Tongue (tissue), 2 donors: ENCODE results near the gene PDZD7. TPM values are rescaled to one million over a fixed set of nuclear protein-coding genes. Genes with fewer than 3 reads are reported as not detected.
A peak's percentile ranks its signal among the peaks of the same experiment; 100 is the strongest.

Experiments used
- DNase-seq: peaks from one replicate; pipeline ENCODE4 v3.0.0-alpha.2; 2015
- total RNA-seq: library from RNA; depleted of rRNA; stranded (reverse); fragments of >200 nt; gene quantifications from one replicate; pipeline ENCODE4 v1.2.3, GENCODE V29; 2014

PDZD7 gene
- total RNA-seq, 1 donor from 2014 or later: not detected

DNA sequence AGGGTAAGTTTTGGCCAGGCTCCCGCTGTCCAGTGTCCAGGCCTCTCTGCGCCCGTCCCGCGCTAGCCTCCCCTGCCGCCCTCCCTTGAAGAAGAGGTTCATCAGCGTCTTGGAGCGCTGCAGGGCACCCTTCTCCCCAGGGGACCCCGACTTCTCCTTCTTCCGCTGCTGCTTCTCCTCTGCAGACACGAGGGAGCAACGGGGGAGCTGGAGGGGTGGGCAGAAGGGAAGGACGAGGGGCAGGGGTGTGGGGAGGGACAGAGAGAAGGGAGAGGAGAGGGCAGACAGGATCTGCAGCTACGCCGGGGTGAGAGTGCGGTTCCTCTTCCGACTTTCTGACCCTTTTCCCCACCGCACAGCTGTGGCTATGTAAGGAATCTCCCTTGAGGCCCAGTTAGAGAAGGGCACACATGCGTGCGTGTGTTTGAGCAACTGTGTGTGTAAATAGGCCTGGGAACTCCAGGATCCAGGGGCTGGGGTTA lies 12.8 kb downstream of the PDZD7 start:
- no peak for DNase-seq

DNA sequence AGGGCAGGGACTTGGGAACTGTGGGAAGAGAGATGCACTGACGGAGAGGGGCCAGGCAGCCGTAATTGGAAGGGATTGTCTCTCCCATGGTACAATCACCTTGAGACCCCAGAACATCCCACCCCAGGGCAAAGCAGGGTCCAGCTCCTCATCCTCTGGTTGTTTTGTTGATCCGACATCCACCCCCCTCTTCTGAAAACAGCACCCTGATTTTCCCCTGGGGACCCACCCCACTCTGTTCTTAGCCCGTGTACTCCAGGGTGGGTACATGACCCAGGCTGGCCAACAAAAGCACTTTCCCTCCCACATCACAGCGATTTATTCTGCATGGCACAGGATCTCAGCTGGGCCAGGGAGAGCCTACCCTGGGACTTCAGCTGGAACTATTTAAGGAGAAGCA lies 14.1 kb downstream of the PDZD7 start:
- no peak for DNase-seq

DNA sequence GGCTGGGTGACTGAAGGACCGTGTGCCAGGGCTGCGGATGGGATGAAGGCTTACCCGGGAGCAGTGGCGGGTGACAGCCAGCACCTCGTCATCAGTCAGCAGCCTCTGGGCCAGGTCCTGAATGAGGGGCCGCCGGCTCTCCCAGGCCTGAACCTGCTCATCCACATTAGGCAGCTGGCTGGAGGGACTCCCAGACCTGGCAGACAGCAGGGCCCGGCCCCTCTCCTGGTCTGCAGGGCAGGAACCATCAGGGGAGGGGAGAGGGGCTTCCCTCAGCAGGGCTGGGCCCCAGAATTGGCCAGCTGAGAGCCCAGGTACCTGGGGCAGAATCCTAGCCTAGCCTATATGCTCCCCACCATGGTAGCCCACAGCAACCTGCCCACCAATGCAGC lies 15.4 kb downstream of the PDZD7 start:
- DNase-seq: no peak

DNA sequence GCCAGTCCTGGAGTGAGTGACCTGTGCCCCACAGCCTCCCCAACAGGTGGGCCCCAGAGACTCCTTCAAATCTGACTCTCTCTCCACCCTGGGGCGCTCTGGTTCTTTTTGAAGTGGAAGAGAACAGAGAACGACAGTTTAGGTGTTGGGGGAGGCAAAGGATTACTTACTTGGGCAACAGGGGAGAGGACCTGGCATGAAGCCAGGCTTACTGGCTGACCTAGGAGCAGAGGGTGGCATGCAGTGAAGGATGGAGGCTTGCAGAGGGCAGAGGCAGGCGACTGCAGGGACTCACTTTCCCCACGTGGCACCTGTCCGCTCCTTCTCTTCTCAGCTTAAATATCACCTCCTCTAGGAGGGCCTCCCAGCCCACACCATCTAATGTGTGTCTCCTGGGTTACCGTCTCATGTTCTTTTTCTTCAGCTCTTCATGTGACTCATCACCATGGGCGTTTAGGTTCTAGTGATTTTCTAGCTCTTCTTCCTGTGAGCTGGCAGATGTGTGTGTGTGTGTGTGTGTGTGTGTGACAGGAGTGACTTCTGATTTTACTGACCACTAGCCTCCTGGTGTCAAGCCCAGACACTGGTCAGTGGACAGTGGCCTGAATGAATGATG lies 15.9 kb downstream of the PDZD7 start:
- no peak for DNase-seq

DNA sequence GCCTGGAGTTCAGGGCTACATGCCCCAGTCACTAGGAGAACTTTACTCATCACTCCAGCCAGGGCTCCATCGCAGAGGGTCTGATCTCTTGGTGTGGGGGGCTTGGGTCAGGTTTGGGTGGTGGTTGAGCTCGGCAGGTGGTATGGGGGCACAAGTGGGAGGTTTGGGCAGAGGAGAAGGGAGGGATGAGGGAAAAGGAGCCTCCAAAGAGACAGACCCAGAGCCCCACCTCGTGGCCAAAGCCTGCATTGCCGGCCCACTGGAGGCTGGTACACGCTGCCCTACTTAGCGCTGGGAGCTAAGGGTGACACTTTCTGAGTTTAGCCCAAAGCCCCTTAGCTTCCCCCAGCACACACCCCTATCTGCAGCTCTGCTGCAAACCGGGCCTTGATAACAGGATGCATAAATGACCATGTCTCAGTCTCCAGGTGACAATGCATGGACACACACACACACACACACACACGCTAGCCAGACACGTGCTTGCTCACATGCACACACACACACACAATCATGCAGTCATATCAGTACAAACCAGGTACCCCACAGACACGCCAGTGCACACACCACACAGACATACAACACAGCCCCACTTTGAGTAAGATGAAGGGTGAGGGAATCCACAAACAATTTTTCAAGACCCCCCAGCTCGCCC lies 16.6 kb downstream of the PDZD7 start:
- peak; percentile 86 for DNase-seq

DNA sequence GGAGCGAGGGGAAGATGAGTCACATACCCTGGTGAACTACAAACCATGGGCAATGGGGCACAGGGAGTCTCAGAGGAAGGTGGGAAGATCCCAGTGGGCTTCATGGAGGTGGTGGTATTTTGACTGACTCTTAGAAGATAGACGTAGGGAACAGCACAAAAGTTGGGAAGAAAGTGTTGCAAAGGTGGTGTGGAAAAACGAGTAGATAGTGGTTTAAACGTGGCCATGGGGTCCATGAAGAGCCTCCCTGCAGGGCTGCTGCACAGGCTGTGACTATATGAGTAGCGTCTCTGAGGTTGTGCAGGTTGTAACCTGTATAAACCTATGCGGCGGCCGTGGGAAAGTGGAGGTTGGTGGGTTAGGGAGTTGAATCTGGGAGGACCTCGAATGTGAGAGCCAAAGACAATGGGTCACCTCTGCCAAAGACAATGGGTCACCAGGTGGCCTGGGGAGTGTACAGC lies 17.5 kb downstream of the PDZD7 start:
- no peak for DNase-seq

DNA sequence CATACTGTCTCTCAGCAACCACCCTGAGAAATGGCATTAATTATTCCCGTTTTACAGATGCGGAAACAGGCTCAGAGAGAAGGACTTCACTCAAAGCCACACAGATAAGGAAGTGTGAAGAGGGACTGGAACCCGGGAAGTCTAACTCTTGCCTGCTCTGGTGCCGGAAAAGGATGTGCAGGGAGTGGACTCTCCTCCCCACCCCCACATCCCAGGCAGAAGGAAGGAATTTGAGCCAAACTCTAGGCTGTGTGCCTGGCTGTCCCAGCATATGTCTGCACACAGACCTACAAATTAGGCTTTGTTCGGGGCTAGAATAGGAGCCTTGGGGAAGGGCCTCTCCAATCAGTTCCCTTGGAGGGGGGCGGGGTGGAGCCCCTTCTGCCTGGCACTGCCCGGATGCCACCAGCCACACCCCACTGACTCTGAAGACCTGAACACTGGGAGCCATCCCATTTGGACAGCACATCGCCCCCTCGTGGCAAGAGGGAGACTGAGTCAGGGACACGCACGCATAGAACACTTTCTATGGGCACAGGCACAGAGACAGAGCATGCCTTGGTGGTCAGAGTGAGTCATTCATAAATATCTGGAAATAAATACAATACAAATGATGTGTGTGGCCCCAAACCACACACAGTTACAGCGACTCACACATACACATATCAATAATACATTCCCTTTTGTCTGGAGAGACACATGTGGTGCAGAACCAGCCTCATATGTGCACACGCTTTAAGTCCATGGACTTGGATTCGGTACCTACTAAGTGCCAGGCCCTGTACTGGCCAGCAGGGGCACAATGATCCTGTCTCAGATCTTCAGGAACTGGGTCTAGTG lies 18.2 kb downstream of the PDZD7 start:
- DNase-seq: peak; percentile 95

DNA sequence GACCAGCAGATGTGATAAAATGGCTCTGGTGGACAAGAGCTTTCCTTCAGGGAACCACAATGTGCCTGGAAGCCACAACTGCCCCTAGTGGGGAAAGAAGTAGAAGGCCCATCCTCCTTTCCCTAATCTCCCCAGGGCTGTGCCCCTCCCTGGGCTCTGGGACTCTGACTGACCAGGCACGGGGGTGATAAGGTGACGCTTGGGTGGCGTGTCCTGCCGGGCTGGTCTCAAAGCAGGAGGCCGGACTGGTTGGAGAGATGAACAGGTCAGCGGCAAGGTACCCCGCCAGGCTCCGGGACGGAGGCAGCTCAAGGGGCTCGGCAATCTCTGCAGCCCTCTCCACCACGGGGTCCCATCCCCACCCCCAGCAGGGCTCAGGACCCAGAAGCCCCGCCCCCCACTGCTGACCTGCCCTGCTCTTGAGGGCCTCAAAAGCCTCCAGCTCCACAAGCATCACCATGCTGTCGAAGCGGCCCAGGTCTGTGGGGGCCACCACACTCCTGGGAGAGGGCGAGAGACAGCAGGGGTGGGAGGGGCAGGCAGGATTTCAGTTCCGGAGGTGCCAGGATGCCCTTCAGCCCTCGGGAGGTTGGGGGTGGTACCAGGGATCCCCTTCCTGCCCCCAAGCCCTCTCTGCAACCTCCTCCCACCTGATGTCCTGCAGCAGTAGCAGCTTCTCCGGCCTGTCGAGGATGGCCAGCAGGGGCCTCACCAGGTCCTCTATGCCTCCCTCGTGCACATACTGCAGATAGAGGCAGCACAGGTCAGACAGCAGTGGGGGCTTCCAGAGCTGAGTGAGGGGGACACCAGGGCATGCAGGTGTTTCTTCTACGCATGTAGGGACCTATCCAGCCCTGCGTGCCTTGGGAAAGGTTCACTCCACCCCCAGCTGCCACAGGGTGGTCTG lies 19.2 kb downstream of the PDZD7 start:
- no peak for DNase-seq

DNA sequence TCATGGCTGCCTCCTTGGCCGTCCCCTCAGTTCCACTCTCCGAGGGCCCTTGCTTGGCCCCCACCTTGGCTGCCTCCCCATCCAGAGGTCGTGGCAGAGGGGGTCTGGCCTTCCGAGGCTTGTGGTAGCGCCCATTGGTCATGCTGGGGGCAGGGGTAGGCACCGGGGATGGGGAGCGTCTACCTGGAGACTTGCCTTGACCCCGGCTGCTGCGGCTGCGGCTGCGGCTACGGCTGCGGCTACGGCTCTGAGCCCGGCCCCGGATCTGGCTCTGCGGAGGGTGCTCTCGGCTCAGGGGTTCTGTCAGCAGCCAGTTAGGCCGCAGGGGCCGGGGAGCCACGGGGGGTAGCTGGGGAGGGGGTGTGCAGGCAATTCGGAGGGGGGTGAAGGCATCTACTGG lies 20.6 kb downstream of the PDZD7 start:
- DNase-seq: no peak

DNA sequence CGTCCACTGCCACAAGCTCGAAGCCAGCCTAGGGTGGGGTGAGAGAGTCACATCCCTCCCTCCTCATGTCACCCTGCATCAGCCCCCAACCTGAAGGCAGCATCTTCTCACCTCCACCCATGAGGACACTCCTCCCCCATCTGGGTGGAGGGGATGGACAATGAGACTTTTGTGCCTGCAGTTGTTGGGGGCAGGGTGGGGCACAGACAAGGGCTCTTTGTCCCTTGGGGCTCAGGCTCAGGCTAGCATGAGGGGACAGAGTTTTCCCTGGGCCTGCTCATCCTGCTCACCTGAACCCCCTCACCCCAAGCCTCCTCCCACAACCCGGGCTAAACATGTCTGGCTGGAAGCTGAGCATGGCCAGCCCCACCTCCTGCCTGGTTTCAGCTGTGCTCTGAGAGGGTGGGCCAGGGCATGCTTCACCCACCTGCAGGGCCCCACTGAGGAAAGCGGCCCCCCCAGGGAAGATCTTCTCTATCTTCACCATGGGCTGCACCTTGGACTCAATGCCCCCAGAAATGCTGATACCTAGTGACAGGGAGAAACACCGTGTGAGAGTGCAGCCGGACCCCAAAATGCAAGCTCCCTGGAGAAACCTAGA lies 22.0 kb downstream of the PDZD7 start:
- no peak for DNase-seq

DNA sequence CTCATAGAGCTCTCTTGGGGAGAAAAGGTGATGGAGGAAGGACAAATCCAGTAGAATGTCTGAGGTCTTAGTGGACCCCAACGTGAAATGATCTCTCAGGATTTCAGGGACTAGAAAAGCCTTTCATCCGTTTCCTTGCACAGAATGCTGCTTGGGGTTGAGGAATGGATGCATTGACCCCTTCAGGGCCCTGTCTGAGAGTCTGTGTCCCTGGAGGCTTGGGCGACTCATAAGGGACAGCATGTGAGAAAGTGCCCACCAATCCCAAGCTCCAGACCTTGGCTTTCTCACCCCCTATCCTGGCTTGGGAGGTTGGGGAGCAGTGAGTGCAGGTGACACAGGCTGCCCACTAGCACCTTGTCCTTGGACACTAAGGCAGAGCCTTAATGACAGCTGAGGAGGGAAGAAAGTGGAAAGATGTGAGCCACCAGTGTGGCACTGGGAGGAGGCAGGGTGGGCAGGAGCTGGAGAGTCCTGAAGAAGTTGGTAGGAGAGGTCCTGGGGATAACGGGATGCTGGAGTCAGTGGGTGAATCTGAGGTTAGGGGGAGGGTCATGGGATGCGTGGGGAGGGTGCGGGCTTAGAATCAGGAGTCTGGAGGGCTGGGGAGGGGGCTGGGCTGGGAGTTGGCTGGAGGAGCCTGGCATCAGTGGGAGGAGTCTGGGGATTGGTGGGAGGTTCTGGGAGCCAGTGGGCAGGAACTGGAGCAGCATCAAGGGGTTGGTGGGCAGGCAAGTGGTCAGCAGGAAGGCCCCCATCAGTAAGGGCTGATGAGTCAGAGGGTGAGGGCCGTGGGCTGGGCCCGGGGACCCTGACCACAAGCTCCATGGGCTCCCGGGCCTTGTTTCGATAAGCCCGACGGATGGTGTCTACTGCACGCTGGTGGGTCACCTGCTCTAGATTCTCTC lies 22.8 kb downstream of the PDZD7 start:
- no peak for DNase-seq

DNA sequence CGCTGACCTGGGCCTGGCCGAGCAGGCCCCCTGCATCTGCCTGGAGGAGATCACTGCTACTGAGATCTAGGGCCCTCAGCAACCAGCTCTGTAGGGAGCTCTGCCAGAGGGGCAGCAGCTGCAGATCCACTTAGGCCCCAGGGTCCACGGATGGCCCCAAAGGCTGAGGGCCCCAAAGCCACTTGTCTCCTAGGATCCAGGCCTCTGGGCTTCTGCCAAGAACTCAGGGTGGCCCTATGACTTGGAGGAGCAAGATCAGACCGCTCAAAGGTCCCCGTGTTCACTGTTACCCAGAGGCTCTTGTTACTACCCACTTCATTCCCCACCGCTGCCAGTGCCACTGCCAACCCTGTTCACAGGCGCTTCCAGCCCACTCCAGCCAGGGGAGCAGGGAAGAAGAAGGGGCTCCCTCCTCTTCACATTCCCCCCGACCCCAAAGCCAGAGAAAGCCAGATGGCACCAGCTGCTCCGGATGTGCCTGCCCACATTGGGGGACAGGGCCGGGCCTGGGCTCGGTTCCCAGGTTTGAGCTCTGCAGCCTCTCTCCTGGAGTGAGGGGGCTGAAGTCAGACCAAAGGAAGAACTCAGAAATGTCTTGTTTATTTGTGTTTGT lies 23.7 kb downstream of the PDZD7 start:
- peak; percentile 85 for DNase-seq

DNA sequence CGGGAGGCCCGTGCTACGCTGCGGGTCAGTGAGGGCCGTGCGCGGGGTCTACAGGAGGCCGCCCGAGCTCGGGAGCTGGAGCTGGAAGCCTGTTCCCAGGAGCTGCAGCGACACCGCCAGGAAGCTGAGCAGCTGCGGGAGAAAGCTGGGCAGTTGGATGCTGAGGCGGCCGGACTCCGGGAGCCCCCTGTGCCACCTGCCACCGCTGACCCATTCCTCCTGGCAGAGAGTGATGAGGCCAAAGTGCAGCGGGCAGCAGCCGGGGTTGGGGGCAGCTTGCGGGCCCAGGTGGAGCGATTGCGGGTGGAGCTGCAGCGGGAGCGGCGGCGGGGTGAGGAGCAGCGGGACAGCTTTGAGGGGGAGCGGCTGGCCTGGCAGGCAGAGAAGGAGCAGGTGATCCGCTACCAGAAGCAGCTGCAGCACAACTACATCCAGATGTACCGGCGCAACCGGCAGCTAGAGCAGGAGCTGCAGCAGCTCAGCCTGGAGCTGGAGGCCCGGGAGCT lies 24.3 kb downstream of the PDZD7 start:
- peak; percentile 61 for DNase-seq

DNA sequence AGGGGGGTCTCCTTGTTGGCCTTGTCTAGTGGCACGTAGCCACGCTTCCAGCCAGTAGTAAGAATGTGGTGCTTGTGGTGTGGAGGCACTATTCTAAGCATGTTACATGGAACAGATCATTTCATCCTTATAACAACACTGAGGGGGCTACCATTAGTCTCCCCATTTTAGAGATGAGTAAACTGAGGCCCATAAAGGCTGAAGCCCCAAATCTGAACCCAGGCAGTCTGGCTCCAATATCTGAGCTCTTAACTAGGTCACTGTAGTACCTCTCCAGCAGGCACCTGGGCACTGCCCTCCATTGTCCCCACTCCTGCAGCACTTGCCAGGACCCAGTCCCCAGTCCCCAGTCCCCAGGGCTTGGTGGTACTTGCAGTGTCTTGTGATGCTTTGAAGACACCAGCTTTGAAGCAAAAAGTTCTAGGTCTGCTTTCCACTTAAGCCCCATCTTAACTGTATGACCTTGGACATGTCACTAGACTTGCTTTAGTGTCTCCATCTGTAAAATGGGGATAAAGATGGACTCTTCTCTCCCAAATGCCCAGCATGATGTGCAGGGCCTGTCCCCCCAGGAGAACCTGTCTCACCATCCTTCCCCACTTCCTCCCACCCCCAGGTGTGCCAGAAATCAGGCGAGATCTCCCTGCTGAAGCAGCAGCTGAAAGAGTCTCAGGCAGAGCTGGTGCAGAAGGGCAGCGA lies 24.9 kb downstream of the PDZD7 start:
- no peak for DNase-seq

DNA sequence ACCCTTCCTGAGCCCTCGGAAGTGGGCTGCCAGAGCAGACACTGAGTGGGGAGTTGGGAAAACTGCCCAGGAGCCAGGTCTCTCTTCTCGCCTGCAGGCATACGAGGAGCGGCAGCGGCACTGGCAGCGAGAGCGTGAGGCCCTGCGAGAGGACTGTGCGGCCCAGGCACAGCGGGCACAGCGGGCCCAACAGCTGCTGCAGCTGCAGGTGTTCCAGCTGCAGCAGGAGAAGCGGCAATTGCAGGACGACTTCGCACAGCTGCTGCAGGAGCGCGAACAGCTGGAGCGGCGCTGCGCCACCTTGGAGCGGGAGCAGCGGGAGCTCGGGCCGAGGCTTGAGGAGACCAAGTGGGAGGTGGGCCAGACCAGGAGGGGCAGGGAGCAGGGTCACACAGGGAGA lies 25.6 kb downstream of the PDZD7 start:
- peak; percentile 82 for DNase-seq

DNA sequence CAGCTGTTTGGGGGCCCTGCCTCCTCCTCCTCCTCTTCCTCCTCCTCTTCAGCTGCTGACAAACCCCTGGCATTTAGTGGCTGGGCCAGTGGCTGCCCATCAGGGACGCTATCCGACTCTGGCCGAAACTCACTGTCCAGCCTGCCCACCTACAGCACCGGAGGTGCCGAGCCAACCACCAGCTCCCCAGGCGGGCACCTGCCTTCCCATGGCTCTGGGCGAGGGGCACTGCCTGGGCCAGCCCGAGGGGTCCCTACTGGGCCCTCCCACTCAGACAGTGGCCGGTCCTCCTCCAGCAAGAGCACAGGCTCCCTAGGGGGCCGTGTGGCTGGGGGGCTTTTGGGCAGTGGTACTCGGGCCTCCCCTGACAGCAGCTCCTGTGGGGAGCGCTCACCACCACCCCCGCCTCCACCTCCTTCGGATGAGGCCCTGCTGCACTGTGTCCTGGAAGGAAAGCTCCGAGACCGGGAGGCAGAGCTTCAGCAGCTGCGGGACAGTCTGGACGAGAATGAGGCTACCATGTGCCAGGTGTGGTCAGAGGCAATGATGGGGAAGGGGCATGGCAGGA lies 27.2 kb downstream of the PDZD7 start:
- no peak for DNase-seq

DNA sequence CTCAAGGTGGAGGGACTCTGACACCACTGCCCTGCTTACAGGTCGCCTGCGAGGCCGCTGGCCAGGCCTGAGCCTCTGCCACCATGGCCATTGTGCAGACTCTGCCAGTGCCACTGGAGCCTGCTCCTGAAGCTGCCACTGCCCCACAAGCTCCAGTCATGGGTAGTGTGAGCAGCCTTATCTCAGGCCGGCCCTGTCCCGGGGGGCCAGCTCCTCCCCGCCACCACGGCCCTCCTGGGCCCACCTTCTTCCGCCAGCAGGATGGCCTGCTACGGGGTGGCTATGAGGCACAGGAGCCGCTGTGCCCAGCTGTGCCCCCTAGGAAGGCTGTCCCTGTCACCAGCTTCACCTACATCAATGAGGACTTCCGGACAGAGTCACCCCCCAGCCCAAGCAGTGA lies 28.5 kb downstream of the PDZD7 start:
- DNase-seq: no peak

DNA sequence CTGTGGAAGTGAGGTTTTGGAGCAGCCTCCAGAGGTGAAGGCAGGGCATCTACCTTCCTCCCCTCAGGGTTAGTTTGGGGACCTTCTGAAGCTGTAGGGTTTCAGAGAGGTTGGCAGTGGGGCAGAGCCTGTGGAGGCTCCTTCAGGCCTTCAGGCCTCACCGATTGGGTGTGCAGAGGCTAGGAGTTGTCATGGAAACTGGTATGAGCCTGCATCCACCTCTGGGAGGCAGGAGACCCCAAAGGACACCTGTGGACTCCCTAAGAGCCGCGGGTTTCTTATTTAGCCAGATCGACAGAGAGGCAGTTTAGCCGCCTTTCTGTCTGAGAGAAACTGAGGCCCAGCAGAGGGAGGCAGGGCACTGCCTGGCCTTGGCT lies 29.3 kb downstream of the PDZD7 start:
- no peak for DNase-seq
